GM21619 (cell line): Measurements from ENCODE around the gene C1orf174.
A peak's percentile ranks its signal among the peaks of the same experiment; 100 is the strongest.

Experiments used
- ATAC-seq: cut with Tn5 transposase; IDR thresholded peaks from one replicate; pipeline ENCODE4 v1.9.1; 2021; ENCODE audit not compliant: unreplicated experiment

C1orf174 gene

DNA sequence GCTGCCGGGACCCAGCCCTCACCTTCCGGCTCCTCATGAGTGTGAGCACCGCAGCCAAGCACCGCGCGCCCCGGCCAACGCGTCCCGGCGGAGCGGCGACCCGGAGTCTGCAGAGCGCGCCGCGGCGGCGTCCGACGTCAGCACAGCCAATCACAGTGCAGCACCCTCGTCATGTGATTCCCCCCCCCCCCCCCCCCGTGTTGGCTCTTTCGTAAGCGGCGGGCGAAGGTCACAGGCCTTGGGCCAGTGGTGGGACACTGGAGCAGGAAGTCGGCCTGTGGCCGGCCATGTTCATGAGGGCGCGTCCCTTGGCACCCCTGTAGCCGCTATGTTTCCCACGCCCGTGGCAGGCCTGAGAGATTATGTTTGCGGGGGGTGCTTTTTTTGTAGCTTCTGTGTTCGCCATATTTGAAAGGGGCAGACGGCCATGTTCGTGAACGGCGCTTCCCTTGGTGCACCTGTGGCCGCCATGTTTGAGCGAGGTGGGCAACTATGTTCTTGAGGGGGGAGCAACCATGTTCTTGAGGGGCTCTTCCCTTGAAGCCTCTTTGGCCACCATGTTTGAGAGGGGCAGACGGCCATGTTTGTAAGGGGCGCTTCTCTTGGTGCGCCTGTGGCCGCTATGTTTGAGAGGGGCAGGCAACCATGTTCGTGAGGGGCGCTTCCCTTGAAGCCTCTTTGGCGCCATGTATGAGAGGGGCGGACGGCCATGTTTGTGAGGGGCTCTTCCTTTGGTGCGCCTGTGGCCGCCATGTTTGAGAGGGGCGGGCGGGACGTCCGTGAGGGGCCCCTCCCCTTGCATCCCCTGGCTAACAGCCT, at the start of gene C1orf174:
Gene C1orf174, minus strand, starts transcription at position 123 of the 819 bp plus-strand sequence. Its CDS starts 86 bp downstream, at position 37.
- ATAC-seq = peak; percentile 63

GRCh38 chr1:3948344-3948743, 48.3 kb upstream of the C1orf174 start:
- no peak for ATAC-seq

GRCh38 chr1:3945916-3946840, 46.1 kb upstream of the C1orf174 start:
- ATAC-seq = no peak

DNA sequence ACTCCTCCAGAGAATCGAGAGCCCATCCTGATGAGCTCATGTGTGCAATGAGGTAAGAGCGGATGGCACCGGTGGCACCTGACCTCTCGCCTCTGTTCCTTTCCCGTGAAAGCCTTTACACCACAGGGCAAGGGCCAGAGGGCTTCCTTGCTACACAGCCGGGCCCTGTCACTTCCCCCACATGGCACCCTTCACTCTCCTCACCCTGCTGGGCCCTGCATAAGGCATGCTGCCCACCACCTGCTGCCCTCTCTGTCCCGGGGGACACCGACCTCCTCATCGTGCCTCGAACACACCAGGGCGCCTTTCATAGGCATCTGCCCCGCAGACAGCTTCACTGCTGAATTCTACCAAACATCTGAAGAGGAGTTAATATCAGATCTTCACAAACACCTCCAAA, 45.1 kb upstream of the C1orf174 start:
- ATAC-seq = no peak

- ATAC-seq = no peak
Observed at GRCh38 chr1:3944578-3945125, 44.6 kb upstream of the C1orf174 start.

DNA sequence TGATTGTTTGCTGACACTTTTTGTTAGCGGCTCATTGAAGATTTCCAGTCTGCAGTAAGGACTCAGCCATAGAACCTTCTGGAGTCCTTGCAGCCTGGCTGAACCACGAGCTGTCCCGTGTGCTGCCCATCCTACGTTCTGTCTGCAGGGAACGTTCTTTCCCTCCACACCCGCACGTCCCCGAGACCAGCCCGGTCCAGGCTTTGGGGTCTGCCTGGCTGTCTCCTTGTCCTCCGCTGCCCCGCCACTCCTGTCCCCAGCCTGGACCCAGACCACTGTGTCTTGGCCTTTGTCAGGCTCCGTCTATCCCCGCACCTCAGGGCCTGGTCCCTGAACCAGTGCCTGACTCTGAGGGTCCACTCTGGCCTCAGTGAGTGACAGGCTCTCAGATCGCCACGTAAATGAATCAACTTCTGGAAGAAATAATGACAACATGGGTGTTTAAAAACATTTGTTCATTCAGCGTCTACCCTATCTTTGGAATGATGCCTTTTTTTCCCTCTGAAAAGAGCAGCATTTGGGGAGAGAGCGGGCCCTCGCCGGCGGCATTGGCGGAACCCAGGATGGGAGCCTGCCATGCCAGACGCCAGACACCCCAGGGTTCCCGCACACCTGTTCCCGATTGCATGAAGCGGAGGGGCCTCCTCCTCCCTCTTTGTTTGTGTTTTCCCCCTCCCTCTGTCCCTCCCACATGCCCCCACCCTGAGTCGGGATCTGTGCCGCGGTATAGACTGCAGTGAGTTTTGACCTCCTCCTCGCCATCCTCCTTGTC, 43.9 kb upstream of the C1orf174 start:
- ATAC-seq = no peak

GRCh38 chr1:3943123-3943431, 43.0 kb upstream of the C1orf174 start:
- no peak for ATAC-seq

DNA sequence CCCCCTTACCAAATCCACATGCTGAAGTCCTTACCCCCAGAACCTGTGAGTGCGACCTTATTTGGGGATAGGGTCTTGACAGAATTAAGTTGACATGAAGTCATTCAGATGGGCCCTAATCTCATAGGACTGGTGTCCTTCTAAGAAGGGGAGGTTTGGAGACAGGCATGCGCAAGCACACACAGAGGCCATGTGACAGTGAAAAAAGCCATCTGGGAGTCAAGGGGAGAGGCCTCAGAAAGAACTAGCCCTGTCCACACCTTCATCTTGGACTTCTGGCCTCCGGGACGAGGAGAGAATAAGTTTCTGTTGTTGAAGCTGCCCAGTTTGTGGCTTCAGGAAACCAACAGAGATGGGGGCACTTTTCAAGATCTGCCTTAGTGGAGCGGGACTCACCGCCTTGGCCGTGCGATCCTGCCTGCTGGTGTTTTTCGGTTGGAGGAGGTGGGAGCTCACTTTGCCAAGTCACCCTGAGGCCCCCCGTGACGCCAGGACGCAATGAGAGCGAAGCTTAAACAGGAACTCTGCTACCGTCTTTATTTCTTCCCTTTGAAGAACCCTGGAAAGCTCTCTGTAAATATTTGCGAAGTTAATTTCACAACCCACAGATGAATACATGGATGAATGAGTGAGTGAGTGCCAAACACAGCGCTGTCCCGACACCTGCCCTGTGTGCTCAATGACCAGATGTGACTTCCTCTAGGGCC, 42.5 kb upstream of the C1orf174 start:
- no peak for ATAC-seq

DNA sequence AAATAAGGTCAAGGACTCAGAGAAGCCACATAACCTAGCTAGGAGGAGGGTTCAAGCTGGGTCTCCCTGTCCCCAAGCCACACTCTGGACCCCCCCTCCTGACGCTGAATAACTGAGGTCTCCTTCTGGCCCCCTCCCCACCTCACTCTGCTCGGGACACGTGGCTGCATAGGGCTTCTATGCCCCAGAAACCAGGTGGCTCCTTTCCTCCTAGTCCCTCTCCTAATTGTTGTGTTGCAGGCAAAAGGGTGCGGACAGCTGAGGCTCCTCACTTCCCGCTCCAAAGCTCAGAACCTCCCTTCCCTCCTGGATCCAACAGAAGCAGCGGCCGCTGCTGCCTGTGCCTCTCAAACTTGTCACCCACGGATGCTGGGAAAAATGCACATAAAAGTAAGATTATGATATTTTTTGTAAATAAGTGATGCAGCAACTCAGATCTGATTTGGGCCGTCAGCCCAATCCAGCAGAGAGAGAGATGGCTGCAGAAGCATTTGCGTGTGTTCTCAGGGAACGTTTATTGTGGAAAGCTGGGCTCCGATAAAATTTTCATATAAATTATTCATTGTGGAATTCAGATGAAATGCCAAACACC, 40.8 kb upstream of the C1orf174 start:
- ATAC-seq = no peak

GRCh38 chr1:3940081-3940753, 40.1 kb upstream of the C1orf174 start:
- ATAC-seq = no peak

GRCh38 chr1:3939242-3940080, 39.4 kb upstream of the C1orf174 start:
- ATAC-seq = no peak

GRCh38 chr1:3932156-3932919, 32.3 kb upstream of the C1orf174 start:
- no peak for ATAC-seq

- ATAC-seq = no peak
Observed at GRCh38 chr1:3931007-3931912, 31.2 kb upstream of the C1orf174 start.

- ATAC-seq = no peak
Observed at GRCh38 chr1:3930301-3931006, 30.4 kb upstream of the C1orf174 start.

DNA sequence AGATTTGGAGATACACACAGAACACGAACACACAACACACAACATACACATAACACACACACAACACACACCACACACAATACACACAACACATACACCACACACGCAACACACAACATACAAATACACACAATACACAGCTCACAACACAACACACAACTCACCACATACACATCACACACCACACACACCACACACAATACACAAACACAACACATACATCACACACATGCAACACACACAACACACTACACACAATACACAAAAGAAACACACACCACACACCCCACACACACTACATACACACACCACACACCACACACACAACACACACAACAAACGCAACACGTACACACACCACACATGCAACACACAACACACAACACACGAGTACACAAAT, 29.1 kb upstream of the C1orf174 start:
- no peak for ATAC-seq

DNA sequence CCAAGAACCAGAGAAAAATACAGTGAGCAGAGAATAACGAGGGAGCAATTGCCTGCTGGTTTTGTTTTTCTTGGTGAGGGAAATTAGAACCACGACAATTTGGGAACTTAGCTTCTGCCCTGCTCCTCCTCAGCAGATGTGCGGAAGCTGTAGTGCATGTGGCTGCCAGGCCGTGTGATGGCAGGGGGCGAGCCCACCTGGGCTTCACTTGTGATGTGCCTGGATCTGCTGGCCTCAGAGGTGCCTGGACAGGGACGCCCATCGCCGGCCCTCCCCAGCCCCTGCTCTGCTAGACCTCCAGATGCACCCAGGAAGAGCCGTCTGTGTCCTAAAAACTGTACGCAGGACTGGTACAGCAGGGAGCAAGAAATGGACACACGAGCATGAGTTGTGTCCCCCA, 28.5 kb upstream of the C1orf174 start:
- no peak for ATAC-seq
